Caki2 (cell line): ENCODE data around the gene BTBD18. TPM values are rescaled to one million over a fixed set of nuclear protein-coding genes. Genes with fewer than 3 reads are reported as not detected.

Source experiments
- DNase-seq: peaks from one replicate; pipeline ENCODE4 v3.0.0-alpha.2; 2015; ENCODE audit warnings: low read depth
- in situ Hi-C: cut with HindIII; loops from 2 replicates; pipeline ENCODE4 v1.10.0; 2016; ENCODE audit warnings: low sequenced_read_pairs, low pct_unique_long_range_greater_than_20kb, mixed read lengths
- total RNA-seq: library from RNA; depleted of rRNA; stranded (reverse); fragments of >200 nt; shearing (Covaris generic); gene quantifications from 2 replicates; pipeline ENCODE4 v1.2.3, GENCODE V29; 2014; ENCODE audit warnings: low replicate concordance; rRNA removed

Gene BTBD18
- total RNA-seq, 1 experiment from 2014 or later, result not detected

DNA sequence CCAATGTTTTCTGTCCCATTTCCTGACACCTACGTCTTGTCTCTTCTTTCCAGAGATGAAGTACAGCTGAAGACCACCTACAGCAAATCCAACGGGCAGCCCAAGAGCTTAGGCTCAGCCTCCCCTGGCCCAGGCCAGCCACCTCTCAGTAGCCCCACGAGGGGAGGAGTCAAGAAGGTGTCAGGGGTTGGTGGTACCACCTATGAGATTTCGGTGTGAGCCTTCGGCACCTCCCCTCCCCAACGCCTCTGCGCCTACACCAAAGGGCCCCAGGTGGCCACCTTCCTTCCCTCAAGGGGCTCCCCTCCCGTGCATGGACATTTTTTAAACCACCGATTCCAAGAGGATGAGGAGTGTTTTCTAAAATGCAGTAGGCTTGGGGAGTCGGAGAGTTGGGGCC is 51.8 kb downstream of the BTBD18 start:
- in situ Hi-C loops, result no loop called here
- no peak for DNase-seq

DNA sequence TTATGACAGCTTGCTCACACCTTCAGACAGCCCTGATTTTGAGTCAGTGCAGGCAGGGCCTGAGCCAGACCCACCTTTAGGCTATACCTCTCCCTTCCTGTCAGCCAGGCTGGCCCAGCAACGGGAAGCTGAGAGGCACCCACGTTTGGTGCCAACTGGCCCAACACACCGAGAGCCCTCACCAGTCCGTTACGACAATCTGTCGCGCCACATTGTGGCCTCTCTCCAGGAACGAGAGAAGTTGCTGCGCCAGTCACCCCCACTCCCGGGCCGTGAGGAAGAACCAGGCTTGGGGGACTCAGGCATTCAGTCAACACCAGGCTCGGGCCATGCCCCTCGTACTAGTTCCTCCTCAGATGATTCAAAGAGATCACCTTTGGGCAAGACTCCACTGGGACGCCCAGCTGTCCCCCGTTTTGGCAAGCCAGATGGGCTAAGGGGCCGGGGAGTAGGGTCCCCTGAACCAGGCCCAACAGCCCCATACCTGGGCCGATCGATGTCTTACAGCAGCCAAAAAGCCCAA is 52.7 kb downstream of the BTBD18 start:
- DNase-seq, result no peak
- in situ Hi-C loops, result no loop called here

Other genes with a start within 250 kb of the BTBD18 start
- not detected in 2 replicates for gene SLC43A1, start 236.1 kb downstream of the BTBD18 start, total RNA-seq
- 27.5 and 40.9 TPM in 2 replicates for gene TIMM10, start 221.1 kb downstream of the BTBD18 start, total RNA-seq
- not detected in 2 replicates for gene SMTNL1, start 214.2 kb downstream of the BTBD18 start, total RNA-seq
- gene UBE2L6, start 184.1 kb downstream of the BTBD18 start, total RNA-seq, result 30.8 and 46.5 TPM in 2 replicates
- gene SERPING1, start 154.1 kb downstream of the BTBD18 start, total RNA-seq, result not detected in 2 replicates
- gene YPEL4, start 101.9 kb downstream of the BTBD18 start, total RNA-seq, result 0.14 TPM in 1 of 2 replicates, not detected in the other
- gene CLP1, start 94.1 kb downstream of the BTBD18 start, total RNA-seq, result 12.6 and 13.2 TPM in 2 replicates
- gene ZDHHC5, start 83.7 kb downstream of the BTBD18 start, total RNA-seq, result 36.9 and 50.6 TPM in 2 replicates
- gene MED19, start 39.6 kb downstream of the BTBD18 start, total RNA-seq, result 14.9 and 32.0 TPM in 2 replicates
- gene TMX2, start 39.2 kb downstream of the BTBD18 start, total RNA-seq, result 82.1 and 92.7 TPM in 2 replicates
- gene SELENOH, start 10.3 kb downstream of the BTBD18 start, total RNA-seq, result 263 and 290 TPM in 2 replicates
- gene CTNND1, start 10.0 kb upstream of the BTBD18 start, total RNA-seq, result 22.3 and 44.3 TPM in 2 replicates